Mucosa of descending colon (tissue), 3 donors: ENCODE results near the gene GTF2F2. TPM values are rescaled to one million over a fixed set of nuclear protein-coding genes. Genes with fewer than 3 reads are reported as not detected.

Source experiments
- ATAC-seq: fragments of 200-7000 bp; cut with Tn5 transposase; one replicate; pipeline ENCODE4 v1.9.1; 2020; ENCODE audit warnings: mild to moderate bottlenecking, moderate library complexity
- DNase-seq, 3 donors: peaks; one replicate each; pipeline ENCODE4 v3.0.0-alpha.2; 2020
- H3K36me3 ChIP-seq: fragments of 200-600 bp; one replicate; pipeline ENCODE4 v1.8.0; 2021; ENCODE audit warnings: low read depth, mild to moderate bottlenecking
- H3K4me1 ChIP-seq: fragments of 200-600 bp; one replicate; pipeline ENCODE4 v1.8.0; 2021; ENCODE audit warnings: low read depth, mild to moderate bottlenecking
- H3K4me3 ChIP-seq: fragments of 200-600 bp; one replicate; pipeline ENCODE4 v1.8.0; 2021; ENCODE audit warnings: mild to moderate bottlenecking
- H3K9me3 ChIP-seq: fragments of 200-600 bp; one replicate; pipeline ENCODE4 v1.8.0; 2021; ENCODE audit warnings: mild to moderate bottlenecking
- CTCF ChIP-seq: fragments of 200-600 bp; IDR thresholded peaks from one replicate; pipeline ENCODE4 v1.8.0; 2022; ENCODE audit warnings: antibody characterized with exemption, mild to moderate bottlenecking
- intact Hi-C, 2 donors: fragments of 100-400 bp; cut with DNase I in 1 of 2; cut with micrococcal nuclease in 1 of 2; formaldehyde crosslinking; loops; one replicate each; pipeline versions ENCODE4 v1.11.0 to v1.11.1; 2022; cut with DNase I, micrococcal nuclease
- total RNA-seq, 3 donors: library from RNA; stranded (reverse); fragmentation: NEBNext Ultra II Directional in 2 of 3; extraction: Animal tissue kit (Norgen Biotek cat#: 25700) in 2 of 3; gene quantifications; one replicate each; pipeline versions ENCODE4 v1.2.1 to v1.2.4, GENCODE V29; 2021 to 2023
- donor health status: DM: no; HTN: no; CAD: no; lungs with moderate emphysema.
- donor health status: DM: no; HTN: no; CAD: no.
- donor health status: DM: no; HTN: yes; CAD: no.

The GTF2F2 gene
- total RNA-seq, 3 donors from 2014 or later: 15.4 to 22.0 (median 15.9) TPM

GRCh38 chr13:45200701-45201232, 80.5 kb downstream of the GTF2F2 start, which contains the start of gene KCTD4:
Gene KCTD4, minus strand, starts transcription at chr13:45201045. Its CDS starts 6,478 bp downstream, at chr13:45194567.
- Histone ChIP-seq H3K4me3 (no peak within 1 kb of the TSS), H3K9me3 (no peaks in the 10 kb centered on the region), H3K36me3 (no peaks in the 10 kb centered on the region), H3K4me1 (no peaks in the 10 kb centered on the region)
- intact Hi-C loops: no loop called here
- no peak for ATAC-seq
- no peak for TF ChIP-seq CTCF
- no peak for DNase-seq

GRCh38 chr13:45205124-45205523, 84.8 kb downstream of the GTF2F2 start:
- no peak for DNase-seq
- intact Hi-C loops: no loop called here
- no peaks in the 10 kb centered on the region for H3K36me3 ChIP-seq
- ATAC-seq: no peak
- no peaks in the 10 kb centered on the region for H3K9me3 ChIP-seq
- H3K4me1 ChIP-seq: no peaks in the 10 kb centered on the region
- no peak overlapping the region for H3K4me3 ChIP-seq
- TF ChIP-seq CTCF: no peak

- DNase-seq: no peak
- ATAC-seq: peak; percentile 16
These were observed 86.0 kb downstream of the GTF2F2 start for GRCh38 chr13:45206340-45206739.

GRCh38 chr13:45207319-45207718, 87.0 kb downstream of the GTF2F2 start:
- intact Hi-C loops: no loop called here
- H3K4me3 ChIP-seq: no peak overlapping the region
- no peaks in the 10 kb centered on the region for H3K4me1 ChIP-seq
- no peak for ATAC-seq
- no peaks in the 10 kb centered on the region for H3K9me3 ChIP-seq
- H3K36me3 ChIP-seq: no peaks in the 10 kb centered on the region
- TF ChIP-seq CTCF: no peak
- DNase-seq: no peak

More at GRCh38 chr13:45206340-45206739, 86.0 kb downstream of the GTF2F2 start:
- no peaks in the 10 kb centered on the region for H3K36me3 ChIP-seq
- H3K9me3 ChIP-seq: no peaks in the 10 kb centered on the region
- intact Hi-C loops: no loop called here
- H3K4me3 ChIP-seq: no peak overlapping the region
- no peak for TF ChIP-seq CTCF
- no peaks in the 10 kb centered on the region for H3K4me1 ChIP-seq

- no peak overlapping the region for H3K4me3 ChIP-seq
- H3K4me1 ChIP-seq: no peaks in the 10 kb centered on the region
- DNase-seq (no peak), ATAC-seq (no peak)
- TF ChIP-seq CTCF: no peak
- intact Hi-C loops: no loop called here
- H3K36me3 ChIP-seq: no peaks in the 10 kb centered on the region
- no peaks in the 10 kb centered on the region for H3K9me3 ChIP-seq
These were observed 87.8 kb downstream of the GTF2F2 start for GRCh38 chr13:45208132-45208531.

GRCh38 chr13:45209229-45209628, 88.9 kb downstream of the GTF2F2 start:
- Histone ChIP-seq H3K4me1 (no peaks in the 10 kb centered on the region), H3K4me3 (no peak overlapping the region), H3K36me3 (no peaks in the 10 kb centered on the region), H3K9me3 (no peaks in the 10 kb centered on the region)
- no peak for DNase-seq
- peak; percentile 28 for ATAC-seq
- intact Hi-C loops: no loop called here
- TF ChIP-seq CTCF: no peak
